ENCODE measurements around the gene C11orf87.

- TF ChIP-seq, protein P1, sequence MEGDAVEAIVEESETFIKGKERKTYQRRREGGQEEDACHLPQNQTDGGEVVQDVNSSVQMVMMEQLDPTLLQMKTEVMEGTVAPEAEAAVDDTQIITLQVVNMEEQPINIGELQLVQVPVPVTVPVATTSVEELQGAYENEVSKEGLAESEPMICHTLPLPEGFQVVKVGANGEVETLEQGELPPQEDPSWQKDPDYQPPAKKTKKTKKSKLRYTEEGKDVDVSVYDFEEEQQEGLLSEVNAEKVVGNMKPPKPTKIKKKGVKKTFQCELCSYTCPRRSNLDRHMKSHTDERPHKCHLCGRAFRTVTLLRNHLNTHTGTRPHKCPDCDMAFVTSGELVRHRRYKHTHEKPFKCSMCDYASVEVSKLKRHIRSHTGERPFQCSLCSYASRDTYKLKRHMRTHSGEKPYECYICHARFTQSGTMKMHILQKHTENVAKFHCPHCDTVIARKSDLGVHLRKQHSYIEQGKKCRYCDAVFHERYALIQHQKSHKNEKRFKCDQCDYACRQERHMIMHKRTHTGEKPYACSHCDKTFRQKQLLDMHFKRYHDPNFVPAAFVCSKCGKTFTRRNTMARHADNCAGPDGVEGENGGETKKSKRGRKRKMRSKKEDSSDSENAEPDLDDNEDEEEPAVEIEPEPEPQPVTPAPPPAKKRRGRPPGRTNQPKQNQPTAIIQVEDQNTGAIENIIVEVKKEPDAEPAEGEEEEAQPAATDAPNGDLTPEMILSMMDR (IDR thresholded peaks at IDR 0.05) = no peak
- TF ChIP-seq POLR2A (IDR thresholded peaks at IDR 0.05) (no peak), POLR2AphosphoS5 (IDR thresholded peaks at IDR 0.05) (no peak), EP300 (IDR thresholded peaks at IDR 0.05) (no peak)
Measured at GRCh38 chr11:109454857-109455256, 32.9 kb downstream of the C11orf87 start.

All from stomach (tissue), 4 donors.